GM12875 (cell line): ENCODE results near the gene SLC26A3.

Experiments
- H3K4me3 ChIP-seq: one replicate; pipeline ENCODE4 v1.5.1; 2011; ENCODE audit warnings: low read depth, low read length, control low read depth
- TF ChIP-seq, protein P1 (sequence below): IDR thresholded peaks from 2 replicates; pipeline ENCODE4 v1.5.1; 2011; ENCODE audit warnings: low read depth, mild to moderate bottlenecking, control low read depth, inconsistent platforms, low read length, moderate library complexity, borderline replicate concordance; ENCODE audit not compliant: insufficient read depth

The SLC26A3 gene

DNA sequence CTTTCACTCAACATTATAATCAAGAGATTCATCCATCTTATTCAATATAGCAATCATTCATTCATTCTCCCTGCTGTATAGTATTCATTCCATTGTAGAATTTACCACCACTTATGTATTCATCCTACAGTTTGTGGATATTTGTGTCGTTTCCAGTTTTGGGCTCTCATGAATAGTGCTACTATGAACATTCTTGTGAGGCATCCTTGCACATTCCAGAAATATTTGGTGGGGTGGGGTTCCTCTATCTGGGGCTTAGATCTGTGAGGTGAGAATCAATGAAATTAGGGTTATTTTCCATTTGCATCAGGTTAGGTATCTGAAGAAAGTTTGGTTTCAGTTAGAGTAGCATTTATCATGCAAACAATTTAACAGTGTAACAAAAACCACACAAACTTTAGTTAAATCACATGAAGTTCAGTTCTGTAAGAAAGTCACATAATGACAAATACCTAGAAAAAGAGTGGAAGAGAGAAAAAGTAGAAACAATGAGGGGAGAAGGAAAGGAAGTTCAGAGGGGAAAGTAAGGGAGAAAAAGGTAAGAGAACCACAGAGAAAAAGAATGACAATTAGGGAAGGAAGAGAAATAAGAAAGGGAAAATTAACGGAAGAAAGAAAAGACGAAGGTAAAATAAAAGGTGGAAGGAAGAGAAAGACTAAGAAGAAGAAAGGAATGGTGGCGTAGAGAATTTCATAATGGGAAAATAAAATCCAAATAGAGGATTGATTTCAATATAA is 84.4 kb downstream of the SLC26A3 start:
- H3K4me3 ChIP-seq = no peak overlapping the region
- TF ChIP-seq, protein P1, sequence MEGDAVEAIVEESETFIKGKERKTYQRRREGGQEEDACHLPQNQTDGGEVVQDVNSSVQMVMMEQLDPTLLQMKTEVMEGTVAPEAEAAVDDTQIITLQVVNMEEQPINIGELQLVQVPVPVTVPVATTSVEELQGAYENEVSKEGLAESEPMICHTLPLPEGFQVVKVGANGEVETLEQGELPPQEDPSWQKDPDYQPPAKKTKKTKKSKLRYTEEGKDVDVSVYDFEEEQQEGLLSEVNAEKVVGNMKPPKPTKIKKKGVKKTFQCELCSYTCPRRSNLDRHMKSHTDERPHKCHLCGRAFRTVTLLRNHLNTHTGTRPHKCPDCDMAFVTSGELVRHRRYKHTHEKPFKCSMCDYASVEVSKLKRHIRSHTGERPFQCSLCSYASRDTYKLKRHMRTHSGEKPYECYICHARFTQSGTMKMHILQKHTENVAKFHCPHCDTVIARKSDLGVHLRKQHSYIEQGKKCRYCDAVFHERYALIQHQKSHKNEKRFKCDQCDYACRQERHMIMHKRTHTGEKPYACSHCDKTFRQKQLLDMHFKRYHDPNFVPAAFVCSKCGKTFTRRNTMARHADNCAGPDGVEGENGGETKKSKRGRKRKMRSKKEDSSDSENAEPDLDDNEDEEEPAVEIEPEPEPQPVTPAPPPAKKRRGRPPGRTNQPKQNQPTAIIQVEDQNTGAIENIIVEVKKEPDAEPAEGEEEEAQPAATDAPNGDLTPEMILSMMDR = no peak

DNA sequence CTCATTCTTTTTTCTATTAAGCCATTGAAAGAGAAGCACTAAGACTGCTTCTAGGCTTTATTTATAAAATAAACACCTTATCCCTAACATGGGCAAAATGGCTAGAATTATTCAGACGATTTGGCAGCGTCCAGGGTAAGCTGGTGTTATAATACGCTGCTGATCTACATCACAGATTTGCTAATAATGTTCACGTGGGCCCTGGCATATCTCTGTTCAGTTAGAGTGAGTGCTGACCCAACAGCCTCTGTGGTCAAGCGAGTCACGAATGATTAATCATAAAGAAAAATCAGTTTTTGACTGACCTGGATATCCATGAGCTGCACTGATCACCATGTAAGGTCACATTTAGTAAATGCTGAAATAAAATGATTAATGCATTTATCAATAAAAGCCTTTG is 87.5 kb downstream of the SLC26A3 start:
- H3K4me3 ChIP-seq = no peak overlapping the region
- TF ChIP-seq, protein P1 = no peak
